Aorta (tissue), 5 donors: Measurements from ENCODE around the gene EGF. TPM values are rescaled to one million over a fixed set of nuclear protein-coding genes. Genes with fewer than 3 reads are reported as not detected.

ENCODE experiments used
- ATAC-seq: fragments of 200-7000 bp; cut with Tn5 transposase; one replicate; pipeline ENCODE4 v1.9.1; 2022; ENCODE audit warnings: moderate library complexity; ENCODE audit not compliant: low FRiP score
- DNase-seq, 2 donors: peaks; one replicate each; pipeline ENCODE4 v3.0.0-alpha.2; 2020
- H3K27ac ChIP-seq, 2 donors: one replicate each; pipeline ENCODE4 v1.5.1; 2013; ENCODE audit warnings: low read length in 2 of 2, mild to moderate bottlenecking in 2 of 2, moderate library complexity in 2 of 2, control low read depth in 1 of 2, inconsistent platforms in 1 of 2, low read depth in 1 of 2
- H3K27me3 ChIP-seq, 2 donors: one replicate each; pipeline ENCODE4 v1.6.1; 2013; ENCODE audit warnings: control low read depth in 1 of 2, low read length in 1 of 2, mild to moderate bottlenecking in 1 of 2, moderate library complexity in 1 of 2; ENCODE audit not compliant: insufficient read depth in 2 of 2, control insufficient read depth in 1 of 2
- H3K36me3 ChIP-seq, 2 donors: one replicate each; pipeline ENCODE4 v1.6.1; 2013; ENCODE audit warnings: control low read depth in 1 of 2, low read length in 1 of 2, mild to moderate bottlenecking in 1 of 2; ENCODE audit not compliant: insufficient read depth in 2 of 2, control insufficient read depth in 1 of 2
- H3K4me1 ChIP-seq, 2 donors: one replicate each; pipeline ENCODE4 v1.6.1; 2013; ENCODE audit warnings: low read length in 2 of 2, control low read depth in 1 of 2, mild to moderate bottlenecking in 1 of 2, moderate library complexity in 1 of 2; ENCODE audit not compliant: insufficient read depth in 2 of 2, control insufficient read depth in 1 of 2
- H3K4me3 ChIP-seq, 2 donors: one replicate each; pipeline ENCODE4 v1.5.1; 2013; ENCODE audit warnings: low read length in 2 of 2, control low read depth in 1 of 2, mild to moderate bottlenecking in 1 of 2
- H3K9me3 ChIP-seq: one replicate; pipeline ENCODE4 v1.6.1; 2013; ENCODE audit warnings: mild to moderate bottlenecking, low read length; ENCODE audit not compliant: control insufficient read depth
- WGBS, 2 donors: extraction: QIAGEN DNeasy Blood & Tissue Kit; methylation state at CpG; one replicate each; pipeline ENCODE4 v1.1.7; 2013; 5-methylcytosine and 5-hydroxymethylcytosine counted together
- intact Hi-C, 2 donors: fragments of 100-400 bp; cut with DNase I; formaldehyde crosslinking; loops; one replicate each; pipeline versions ENCODE4 v1.14.2 to v1.15.0; 2022
- polyA plus RNA-seq, 2 donors: library from polyadenylated mRNA; stranded (reverse); fragments of 200-250 nt; gene quantifications; one replicate each; pipeline ENCODE4 v1.2.3, GENCODE V29; 2013
- total RNA-seq, 2 donors: library from RNA; stranded (reverse); fragmentation: NEBNext Ultra II Directional; extraction: Animal tissue kit (Norgen Biotek cat#: 25700); gene quantifications; one replicate each; pipeline ENCODE4 v1.2.1, GENCODE V29; 2021
- donor health status: healthy with polysubstance abuse.
- donor health status: Bipolar disorder and iron deficiency.
- donor health status: DM: no; HTN: no; CAD: no.
- donor health status: DM: no; HTN: no; CAD: no.
- donor health status: DM: yes; HTN: yes; CAD: no.

Gene EGF
- total and polyA plus RNA-seq, 4 donors: 0.29 to 3.4 (median 0.54) TPM; not detected in 1

GRCh38 chr4:109908731-109909130 lies 4.0 kb upstream of the EGF start:
- no peak for DNase-seq
- intact Hi-C loops: no loop called here
- H3K27ac ChIP-seq: no peak overlapping the region
- H3K9me3 ChIP-seq: no peaks in the 10 kb centered on the region
- ATAC-seq: no peak
- no peaks in the 10 kb centered on the region for H3K4me1 ChIP-seq
- H3K4me3 ChIP-seq: no peak overlapping the region
- peaks cover 0 to 1% of the 10 kb centered on the region in 2 donors for H3K27me3 ChIP-seq
- 50 to 55% methylated on average over 1 of the region's 1 CpG for WGBS, 2 donors
- no peaks in the 10 kb centered on the region for H3K36me3 ChIP-seq

GRCh38 chr4:109910256-109910655 lies 2.4 kb upstream of the EGF start:
- Histone ChIP-seq H3K27ac (no peak overlapping the region), H3K27me3 (peaks cover 0 to 1% of the 10 kb centered on the region in 2 donors), H3K4me3 (no peak overlapping the region), H3K9me3 (no peaks in the 10 kb centered on the region), H3K36me3 (no peaks in the 10 kb centered on the region), H3K4me1 (no peaks in the 10 kb centered on the region)
- intact Hi-C loops: no loop called here
- no peak for ATAC-seq
- 76 to 79% methylated on average over 2 of the region's 2 CpGs for WGBS, 2 donors
- no peak for DNase-seq

DNA sequence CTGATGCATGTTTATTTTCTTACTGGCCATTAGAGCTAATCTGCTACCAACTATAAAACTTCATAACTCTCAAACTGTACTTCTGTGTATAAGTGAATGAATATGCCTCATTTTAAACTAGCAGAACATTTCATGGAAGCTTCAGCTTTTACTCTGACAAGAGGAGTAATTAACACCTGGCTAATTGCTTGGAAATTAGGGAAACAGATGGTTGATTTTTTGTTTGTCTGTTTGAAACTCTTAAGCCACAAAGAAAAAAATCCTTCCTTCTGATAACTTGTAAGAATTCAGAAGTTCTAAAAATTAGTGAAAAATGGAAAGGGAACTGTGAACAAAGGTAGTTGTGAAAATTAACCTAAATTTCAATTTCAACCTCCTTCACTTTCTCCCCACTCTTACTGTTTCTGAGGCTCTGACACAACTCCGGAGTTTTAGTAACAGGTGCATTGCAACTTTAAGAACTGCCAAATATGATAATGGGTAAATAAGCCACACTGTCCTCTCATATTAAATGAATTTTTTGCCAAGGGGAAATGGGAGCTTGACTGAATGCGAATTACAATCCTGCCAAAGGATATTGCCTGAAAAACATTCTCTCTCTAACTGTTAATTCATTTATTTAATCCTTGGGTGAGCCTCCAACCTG lies 1.0 kb downstream of the EGF start:
- H3K36me3 ChIP-seq: no peaks in the 10 kb centered on the region
- ATAC-seq (no peak), DNase-seq (no peak)
- H3K27ac ChIP-seq: no peak overlapping the region
- H3K27me3 ChIP-seq: peaks cover 0 to 1% of the 10 kb centered on the region in 2 donors
- WGBS, 2 donors: 87% methylated on average over 2 of the region's 2 CpGs
- intact Hi-C loops: no loop called here
- H3K4me3 ChIP-seq: no peak overlapping the region
- no peaks in the 10 kb centered on the region for H3K9me3 ChIP-seq
- H3K4me1 ChIP-seq: no peaks in the 10 kb centered on the region

- Histone ChIP-seq H3K27ac (no peak overlapping the region), H3K4me1 (no peaks in the 10 kb centered on the region), H3K9me3 (no peaks in the 10 kb centered on the region), H3K27me3 (peaks cover 0 to 1% of the 10 kb centered on the region in 2 donors), H3K36me3 (no peaks in the 10 kb centered on the region), H3K4me3 (no peak overlapping the region)
- intact Hi-C loops: no loop called here
- no peak for ATAC-seq
- DNase-seq: no peak
- WGBS, 2 donors: 67 to 69% methylated on average over 3 of the region's 3 CpGs
These were observed 1.6 kb downstream of the EGF start for GRCh38 chr4:109914322-109914721.

GRCh38 chr4:109915385-109916026 lies 2.8 kb downstream of the EGF start:
- Histone ChIP-seq H3K36me3 (no peaks in the 10 kb centered on the region), H3K4me3 (no peak overlapping the region), H3K9me3 (no peaks in the 10 kb centered on the region), H3K4me1 (no peaks in the 10 kb centered on the region), H3K27ac (no peak overlapping the region), H3K27me3 (peaks cover 0 to 1% of the 10 kb centered on the region in 2 donors)
- WGBS, 2 donors: 71 to 79% methylated on average over 8 of the region's 8 CpGs
- no peak for ATAC-seq
- intact Hi-C loops: no loop called here
- DNase-seq: no peak

DNA sequence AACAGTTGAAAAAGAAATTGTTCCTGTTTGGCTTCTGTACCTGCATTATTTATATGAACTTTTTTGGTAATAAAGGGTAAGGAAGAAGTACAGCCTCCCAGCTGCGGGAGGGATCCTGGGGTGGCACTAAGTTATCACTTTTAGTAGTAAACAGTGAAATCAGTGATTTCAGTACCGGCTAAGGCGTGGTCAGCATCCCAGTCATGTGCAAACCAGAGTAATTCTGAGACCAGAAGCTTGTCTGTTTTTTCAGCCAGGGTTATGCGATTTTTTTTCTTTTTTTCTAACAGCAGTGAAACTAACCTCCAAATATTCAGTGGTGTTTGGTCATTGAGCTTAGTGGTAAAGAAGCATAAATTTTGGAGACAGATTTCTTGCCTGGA lies 3.3 kb downstream of the EGF start:
- 46 to 50% methylated on average over 4 of the region's 4 CpGs for WGBS, 2 donors
- intact Hi-C loops: no loop called here
- no peak overlapping the region for H3K27ac ChIP-seq
- no peak overlapping the region for H3K4me3 ChIP-seq
- no peaks in the 10 kb centered on the region for H3K36me3 ChIP-seq
- peaks cover 0 to 1% of the 10 kb centered on the region in 2 donors for H3K27me3 ChIP-seq
- no peaks in the 10 kb centered on the region for H3K4me1 ChIP-seq
- ATAC-seq (no peak), DNase-seq (no peak)
- H3K9me3 ChIP-seq: no peaks in the 10 kb centered on the region

DNA sequence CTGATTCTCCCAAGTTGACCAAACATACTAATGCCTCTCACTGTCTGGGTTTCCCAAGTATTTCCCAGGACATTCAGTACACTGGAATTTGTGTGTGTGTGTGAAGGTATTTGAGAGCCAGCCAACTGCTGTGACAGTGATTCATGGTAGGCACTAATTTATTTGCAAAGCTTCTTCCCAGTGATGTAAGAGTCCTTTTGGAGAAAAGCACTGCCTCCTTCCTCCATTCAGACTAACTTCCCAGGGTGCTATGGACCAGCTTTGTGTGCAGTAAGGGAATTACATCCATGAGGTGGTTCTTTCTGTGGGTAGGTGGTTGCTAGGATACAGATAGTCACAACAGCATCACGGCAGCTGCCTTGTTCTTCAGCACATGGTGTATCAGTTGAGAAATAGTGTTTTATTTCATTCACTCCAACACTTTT lies 8.7 kb downstream of the EGF start:
- ATAC-seq: no peak
- H3K36me3 ChIP-seq: no peaks in the 10 kb centered on the region
- no peaks in the 10 kb centered on the region for H3K27me3 ChIP-seq
- no peaks in the 10 kb centered on the region for H3K9me3 ChIP-seq
- no peaks in the 10 kb centered on the region for H3K4me1 ChIP-seq
- no peak overlapping the region for H3K4me3 ChIP-seq
- 13 to 20% methylated on average over 1 of the region's 1 CpG for WGBS, 2 donors
- intact Hi-C loops: no loop called here
- no peak for DNase-seq
- H3K27ac ChIP-seq: no peak overlapping the region

DNA sequence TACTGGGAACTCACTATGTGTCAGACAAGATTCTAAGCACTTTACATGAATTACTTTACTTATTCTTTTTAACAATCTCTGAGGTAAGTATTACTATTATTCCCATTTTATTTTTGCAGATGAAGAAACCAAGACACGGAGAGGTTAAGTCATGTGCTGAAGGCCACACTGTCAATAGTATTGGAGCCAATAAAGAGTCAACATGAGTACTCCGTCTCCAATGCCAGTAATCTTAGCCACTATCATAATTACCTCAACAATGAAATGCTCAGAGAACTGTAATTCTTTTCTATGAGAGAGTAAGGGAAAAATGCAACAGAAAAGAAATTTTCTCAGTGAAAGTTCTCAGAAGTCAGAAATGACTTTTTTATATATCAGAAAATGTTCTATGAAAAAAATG lies 12.7 kb downstream of the EGF start:
- H3K9me3 ChIP-seq: no peaks in the 10 kb centered on the region
- ATAC-seq (no peak), DNase-seq (no peak)
- no peaks in the 10 kb centered on the region for H3K4me1 ChIP-seq
- H3K27ac ChIP-seq: no peak overlapping the region
- intact Hi-C loops: no loop called here
- H3K27me3 ChIP-seq: no peaks in the 10 kb centered on the region
- H3K36me3 ChIP-seq: no peaks in the 10 kb centered on the region
- 74 to 82% methylated on average over 2 of the region's 2 CpGs for WGBS, 2 donors
- H3K4me3 ChIP-seq: no peak overlapping the region

DNA sequence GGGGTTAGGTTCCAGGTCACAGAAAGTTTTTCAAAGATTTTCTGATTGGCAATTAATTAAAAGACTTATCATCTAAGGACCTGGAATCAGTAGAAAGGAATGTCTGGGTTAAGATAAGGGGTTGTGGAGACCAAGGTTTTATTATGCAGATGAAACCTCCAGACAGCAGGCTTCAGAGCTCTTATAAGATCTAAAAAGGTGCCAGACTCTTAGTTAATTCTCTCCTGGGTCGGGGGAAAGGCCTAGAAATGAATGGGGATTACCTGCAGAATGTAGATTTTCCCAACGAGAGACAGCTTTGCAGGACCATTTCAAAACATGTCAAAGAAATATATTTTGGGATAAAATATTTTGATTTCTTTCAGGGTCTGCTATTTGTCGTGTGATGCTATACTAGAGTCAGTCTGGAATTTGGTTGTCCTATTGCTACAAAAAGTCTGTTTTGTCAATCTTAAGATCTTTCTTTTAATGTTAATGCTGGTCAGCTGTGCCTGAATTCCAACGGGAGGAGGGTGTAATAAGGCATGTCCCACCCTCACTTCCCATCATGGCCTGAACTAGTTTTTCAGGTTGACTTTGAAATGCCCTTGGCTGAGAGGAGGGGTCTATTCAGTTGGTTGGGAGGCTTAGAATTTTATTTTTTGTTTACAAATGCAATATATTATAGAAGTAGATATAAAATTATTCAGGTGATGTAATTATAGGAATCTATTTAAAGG lies 15.8 kb downstream of the EGF start:
- no peak overlapping the region for H3K27ac ChIP-seq
- DNase-seq (no peak), ATAC-seq (no peak)
- H3K9me3 ChIP-seq: no peaks in the 10 kb centered on the region
- no peaks in the 10 kb centered on the region for H3K27me3 ChIP-seq
- WGBS, 2 donors: 30 to 34% methylated on average over 4 of the region's 4 CpGs
- no peaks in the 10 kb centered on the region for H3K36me3 ChIP-seq
- no peak overlapping the region for H3K4me3 ChIP-seq
- H3K4me1 ChIP-seq: no peaks in the 10 kb centered on the region
- intact Hi-C loops: no loop called here
